ENCODE data around the gene COL28A1. TPM values are rescaled to one million over a fixed set of nuclear protein-coding genes. Genes with fewer than 3 reads are reported as not detected.

The COL28A1 gene
- polyA plus RNA-seq, 1 donor (not counting 4 experiments of a cell fraction or from before 2014, with no cell fraction given), result 0.13 TPM

DNA sequence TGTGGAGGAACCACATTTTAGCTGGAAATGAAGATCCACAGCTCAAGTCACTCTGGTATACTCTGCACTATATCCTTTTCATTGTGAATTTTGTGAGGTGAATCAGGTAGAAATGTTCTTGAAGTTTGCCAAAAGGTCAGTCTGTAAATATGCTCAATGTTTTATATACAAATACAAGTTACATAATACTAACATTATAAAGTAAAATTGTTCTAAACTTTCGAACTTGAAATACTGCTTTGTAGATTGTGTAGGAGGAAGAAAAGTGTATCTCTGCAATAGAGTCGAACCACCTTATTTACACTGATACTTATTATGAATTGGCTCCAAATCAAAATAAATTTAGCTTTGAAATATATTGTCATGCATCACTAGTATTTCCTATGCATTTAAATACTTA, 38.0 kb upstream of the COL28A1 start:
- H3K4me3 ChIP-seq (ENCODE audit: control insufficient read depth in 2 of 3, extremely low read depth in 1 of 3, insufficient read depth in 2 of 3, low read depth in 1 of 3, low read length in 3 of 3), result no peak overlapping the region
- H4K20me1 ChIP-seq (ENCODE audit: control insufficient read depth, extremely low read depth, insufficient read depth, low read length), result no peaks in the 10 kb centered on the region
- no peaks in the 10 kb centered on the region for H3K9me3 ChIP-seq (ENCODE audit: control insufficient read depth, low read depth, low read length)
- dilution Hi-C loops (cut with MboI; ENCODE audit: extremely low pct_ligation_motif_present, low sequenced_read_pairs), result no loop called here
- DNase-seq (ENCODE audit: low read depth, low spot score), result no peak
- no peak for FAIRE-seq
- H3K36me3 ChIP-seq (ENCODE audit: control insufficient read depth in 2 of 2, extremely low read depth in 1 of 2, insufficient read depth in 2 of 2, low read length in 2 of 2), result peaks cover 0 to 19% of the 10 kb centered on the region in 2 experiments
- H3K9me1 ChIP-seq (ENCODE audit: control insufficient read depth, extremely low read depth, insufficient read depth, low read length), result no peaks in the 10 kb centered on the region
- H3K27ac ChIP-seq (ENCODE audit: control insufficient read depth, insufficient read depth, low read length), result no peak overlapping the region
- no peak overlapping the region for H3K4me2 ChIP-seq (ENCODE audit: control insufficient read depth, extremely low read depth, insufficient read depth, low read depth, low read length)
- peaks cover 42% of the 10 kb centered on the region for H3K79me2 ChIP-seq (ENCODE audit: control insufficient read depth, insufficient read depth, low read length)
- peaks cover 11% of the 10 kb centered on the region for H3K4me1 ChIP-seq (ENCODE audit: control insufficient read depth, extremely low read depth, insufficient read depth, low read length)
- H3K27me3 ChIP-seq (ENCODE audit: control insufficient read depth, extremely low read depth, insufficient read depth, low read length), result no peaks in the 10 kb centered on the region
- TF ChIP-seq, protein P1, sequence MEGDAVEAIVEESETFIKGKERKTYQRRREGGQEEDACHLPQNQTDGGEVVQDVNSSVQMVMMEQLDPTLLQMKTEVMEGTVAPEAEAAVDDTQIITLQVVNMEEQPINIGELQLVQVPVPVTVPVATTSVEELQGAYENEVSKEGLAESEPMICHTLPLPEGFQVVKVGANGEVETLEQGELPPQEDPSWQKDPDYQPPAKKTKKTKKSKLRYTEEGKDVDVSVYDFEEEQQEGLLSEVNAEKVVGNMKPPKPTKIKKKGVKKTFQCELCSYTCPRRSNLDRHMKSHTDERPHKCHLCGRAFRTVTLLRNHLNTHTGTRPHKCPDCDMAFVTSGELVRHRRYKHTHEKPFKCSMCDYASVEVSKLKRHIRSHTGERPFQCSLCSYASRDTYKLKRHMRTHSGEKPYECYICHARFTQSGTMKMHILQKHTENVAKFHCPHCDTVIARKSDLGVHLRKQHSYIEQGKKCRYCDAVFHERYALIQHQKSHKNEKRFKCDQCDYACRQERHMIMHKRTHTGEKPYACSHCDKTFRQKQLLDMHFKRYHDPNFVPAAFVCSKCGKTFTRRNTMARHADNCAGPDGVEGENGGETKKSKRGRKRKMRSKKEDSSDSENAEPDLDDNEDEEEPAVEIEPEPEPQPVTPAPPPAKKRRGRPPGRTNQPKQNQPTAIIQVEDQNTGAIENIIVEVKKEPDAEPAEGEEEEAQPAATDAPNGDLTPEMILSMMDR (optimal IDR thresholded peaks at IDR 0.05 in 1 of 3, IDR thresholded peaks at IDR 0.05 in 1 of 3, conservative IDR thresholded peaks at IDR 0.05 in 1 of 3; ENCODE audit: extremely low read depth in 1 of 3, insufficient read depth in 2 of 3, low read length in 3 of 3), result no peak
- TF ChIP-seq EZH2 (IDR thresholded peaks at IDR 0.05; ENCODE audit: low read length), result no peak
- no peak overlapping the region for H2AFZ ChIP-seq (ENCODE audit: control insufficient read depth, low read length)
- H3K9ac ChIP-seq (ENCODE audit: control insufficient read depth, extremely low read depth, insufficient read depth, low read length), result no peak overlapping the region

DNA sequence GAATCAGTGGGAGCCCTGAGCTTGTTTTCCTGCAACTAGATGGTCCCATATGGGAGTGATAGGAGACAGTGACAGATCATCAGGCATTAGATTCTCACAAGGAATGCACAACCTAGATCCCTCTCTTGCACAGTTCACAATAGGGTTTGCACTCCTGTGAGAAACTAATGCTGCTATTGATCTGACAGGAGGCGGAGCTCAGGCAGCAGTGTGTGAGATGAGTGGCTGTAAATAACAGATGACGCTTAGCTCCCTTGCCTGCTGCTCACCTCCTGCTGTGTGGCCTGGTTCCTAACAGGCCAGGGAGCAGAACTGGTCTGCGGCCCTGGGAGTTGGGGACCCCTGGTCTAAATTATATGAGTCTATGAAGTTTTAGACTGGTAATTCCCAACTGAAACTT, 34.9 kb upstream of the COL28A1 start:
- no peaks in the 10 kb centered on the region for H3K9me1 ChIP-seq (ENCODE audit: control insufficient read depth, extremely low read depth, insufficient read depth, low read length)
- no peaks in the 10 kb centered on the region for H4K20me1 ChIP-seq (ENCODE audit: control insufficient read depth, extremely low read depth, insufficient read depth, low read length)
- no peak overlapping the region for H3K4me2 ChIP-seq (ENCODE audit: control insufficient read depth, extremely low read depth, insufficient read depth, low read depth, low read length)
- no peaks in the 10 kb centered on the region for H3K27me3 ChIP-seq (ENCODE audit: control insufficient read depth, extremely low read depth, insufficient read depth, low read length)
- DNase-seq (ENCODE audit: low read depth, low spot score), result no peak
- no peak for TF ChIP-seq EZH2 (IDR thresholded peaks at IDR 0.05; ENCODE audit: low read length)
- TF ChIP-seq, protein P1 (optimal IDR thresholded peaks at IDR 0.05 in 1 of 3, IDR thresholded peaks at IDR 0.05 in 1 of 3, conservative IDR thresholded peaks at IDR 0.05 in 1 of 3; ENCODE audit: extremely low read depth in 1 of 3, insufficient read depth in 2 of 3, low read length in 3 of 3), result no peak
- no peak overlapping the region for H3K4me3 ChIP-seq (ENCODE audit: control insufficient read depth in 2 of 3, extremely low read depth in 1 of 3, insufficient read depth in 2 of 3, low read depth in 1 of 3, low read length in 3 of 3)
- H2AFZ ChIP-seq (ENCODE audit: control insufficient read depth, low read length), result no peak overlapping the region
- no peak for FAIRE-seq
- H3K27ac ChIP-seq (ENCODE audit: control insufficient read depth, insufficient read depth, low read length), result no peak overlapping the region
- dilution Hi-C loops (cut with MboI; ENCODE audit: extremely low pct_ligation_motif_present, low sequenced_read_pairs), result no loop called here
- H3K9ac ChIP-seq (ENCODE audit: control insufficient read depth, extremely low read depth, insufficient read depth, low read length), result no peak overlapping the region
- peaks cover 0 to 19% of the 10 kb centered on the region in 2 experiments for H3K36me3 ChIP-seq (ENCODE audit: control insufficient read depth in 2 of 2, extremely low read depth in 1 of 2, insufficient read depth in 2 of 2, low read length in 2 of 2)
- H3K4me1 ChIP-seq (ENCODE audit: control insufficient read depth, extremely low read depth, insufficient read depth, low read length), result peaks cover 31% of the 10 kb centered on the region
- no peaks in the 10 kb centered on the region for H3K9me3 ChIP-seq (ENCODE audit: control insufficient read depth, low read depth, low read length)
- H3K79me2 ChIP-seq (ENCODE audit: control insufficient read depth, insufficient read depth, low read length), result peaks cover 52% of the 10 kb centered on the region
